ENCODE data around the gene TICAM1. TPM values are rescaled to one million over a fixed set of nuclear protein-coding genes. Genes with fewer than 3 reads are reported as not detected.

Gene TICAM1
- total and polyA plus RNA-seq, 10 of the 15 experiments (the other 5 are each of a cell fraction or from before 2014, with no cell fraction given), result 0.31 to 31.1 (median 5.3) TPM

GRCh38 chr19:4821265-4821664, 10.2 kb downstream of the TICAM1 start (continued):
- TF ChIP-seq SRF (IDR thresholded peaks at IDR 0.05; ENCODE audit: low read depth in 2 of 2, low read length in 2 of 2) (no peak), HDAC2 (IDR thresholded peaks at IDR 0.05) (no peak), TAF1 (IDR thresholded peaks at IDR 0.05; ENCODE audit: borderline replicate concordance, low read depth, low read length) (no peak), SMC3 (IDR thresholded peaks at IDR 0.05; ENCODE audit: borderline replicate concordance, low read length) (no peak), BHLHE40 (IDR thresholded peaks at IDR 0.05; ENCODE audit: borderline replicate concordance in 1 of 2, low read depth in 2 of 2, low read length in 1 of 2) (no peak), ZBED1 (IDR thresholded peaks at IDR 0.05; ENCODE audit: borderline replicate concordance) (no peak), ASH2L (IDR thresholded peaks at IDR 0.05; ENCODE audit: borderline replicate concordance, low read depth) (no peak), MTA3 (IDR thresholded peaks at IDR 0.05; ENCODE audit: borderline replicate concordance, low read length) (no peak), ZNF687 (IDR thresholded peaks at IDR 0.05) (no peak), KDM1A (IDR thresholded peaks at IDR 0.05; ENCODE audit: borderline replicate concordance) (no peak), POU2F2 (IDR thresholded peaks at IDR 0.05; ENCODE audit: borderline replicate concordance, low read depth, low read length) (no peak), ZBTB33 (IDR thresholded peaks at IDR 0.05) (no peak), RCOR1 (conservative IDR thresholded peaks at IDR 0.05; ENCODE audit: low read depth, low read length) (no peak), GABPA (IDR thresholded peaks at IDR 0.05; ENCODE audit: low read depth) (no peak)
- TF ChIP-seq, protein P1, sequence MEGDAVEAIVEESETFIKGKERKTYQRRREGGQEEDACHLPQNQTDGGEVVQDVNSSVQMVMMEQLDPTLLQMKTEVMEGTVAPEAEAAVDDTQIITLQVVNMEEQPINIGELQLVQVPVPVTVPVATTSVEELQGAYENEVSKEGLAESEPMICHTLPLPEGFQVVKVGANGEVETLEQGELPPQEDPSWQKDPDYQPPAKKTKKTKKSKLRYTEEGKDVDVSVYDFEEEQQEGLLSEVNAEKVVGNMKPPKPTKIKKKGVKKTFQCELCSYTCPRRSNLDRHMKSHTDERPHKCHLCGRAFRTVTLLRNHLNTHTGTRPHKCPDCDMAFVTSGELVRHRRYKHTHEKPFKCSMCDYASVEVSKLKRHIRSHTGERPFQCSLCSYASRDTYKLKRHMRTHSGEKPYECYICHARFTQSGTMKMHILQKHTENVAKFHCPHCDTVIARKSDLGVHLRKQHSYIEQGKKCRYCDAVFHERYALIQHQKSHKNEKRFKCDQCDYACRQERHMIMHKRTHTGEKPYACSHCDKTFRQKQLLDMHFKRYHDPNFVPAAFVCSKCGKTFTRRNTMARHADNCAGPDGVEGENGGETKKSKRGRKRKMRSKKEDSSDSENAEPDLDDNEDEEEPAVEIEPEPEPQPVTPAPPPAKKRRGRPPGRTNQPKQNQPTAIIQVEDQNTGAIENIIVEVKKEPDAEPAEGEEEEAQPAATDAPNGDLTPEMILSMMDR (IDR thresholded peaks at IDR 0.05 in 2 of 3, conservative IDR thresholded peaks at IDR 0.05 in 1 of 3; ENCODE audit: control insufficient read depth in 2 of 3, extremely low read depth in 1 of 3, insufficient read depth in 1 of 3, low read depth in 3 of 3, low read length in 3 of 3), result no peak
